GM21717 (cell line): ENCODE data around the gene RND1.

ENCODE experiments used
- ATAC-seq: cut with Tn5 transposase; IDR thresholded peaks from one replicate; pipeline ENCODE4 v1.9.1; 2021; ENCODE audit warnings: mild to moderate bottlenecking, moderate library complexity; ENCODE audit not compliant: unreplicated experiment

The RND1 gene

GRCh38 chr12:48813465-48814261, 52.0 kb downstream of the RND1 start:
- ATAC-seq: no peak

GRCh38 chr12:48812389-48812788, 53.3 kb downstream of the RND1 start:
- ATAC-seq: no peak

GRCh38 chr12:48811437-48812090, 54.1 kb downstream of the RND1 start:
- ATAC-seq: no peak

- no peak for ATAC-seq
Measured at GRCh38 chr12:48810903-48811431, 54.7 kb downstream of the RND1 start.

- ATAC-seq: no peak
Measured at GRCh38 chr12:48807981-48808380, 57.7 kb downstream of the RND1 start.
